Stimulated activated CD8-positive, alpha-beta memory T cell treated with anti-CD3 and anti-CD28 coated beads, Interleukin-12 subunit alpha, Interleukin-12 subunit beta, amount 100 ng/mL, for 24 hours (primary cell): Measurements from ENCODE around the gene CKAP2.
"Not testable (repeated sequence)": the region's sequence is repeated elsewhere in the genome, so short reads cannot be mapped to it uniquely, and the experiment has no call there.

ENCODE experiments used
- DNase-seq: peaks from one replicate; pipeline ENCODE4 v3.0.0-alpha.2; 2020; ENCODE audit errors: extremely low read depth

The CKAP2 gene

GRCh38 chr13:52451135-52451804, 4.0 kb upstream of the CKAP2 start:
- no peak for DNase-seq

- DNase-seq, result no peak
Measured at GRCh38 chr13:52452470-52452869, 2.8 kb upstream of the CKAP2 start.

- DNase-seq, result no peak
Measured at GRCh38 chr13:52454459-52454819, 839 bp upstream of the CKAP2 start.

GRCh38 chr13:52455677-52456041, 381 bp downstream of the CKAP2 start:
- DNase-seq, result peak; percentile 53

- DNase-seq, result no peak
Measured at GRCh38 chr13:52459668-52460067, 4.4 kb downstream of the CKAP2 start.

- DNase-seq, result no peak
Measured at GRCh38 chr13:52461265-52461664, 6.0 kb downstream of the CKAP2 start.

- DNase-seq, result no peak
Measured at GRCh38 chr13:52463526-52463925, 8.2 kb downstream of the CKAP2 start.

- DNase-seq, result not testable (repeated sequence)
Measured at GRCh38 chr13:52468487-52468886, 13.2 kb downstream of the CKAP2 start.

GRCh38 chr13:52480677-52481428, 25.6 kb downstream of the CKAP2 start:
- DNase-seq, result not testable (repeated sequence)

GRCh38 chr13:52487078-52487477, 31.8 kb downstream of the CKAP2 start:
- DNase-seq, result not testable (repeated sequence)

- not testable (repeated sequence) for DNase-seq
Measured at GRCh38 chr13:52488763-52489162, 33.5 kb downstream of the CKAP2 start.

GRCh38 chr13:52491015-52491414, 35.7 kb downstream of the CKAP2 start:
- not testable (repeated sequence) for DNase-seq

- not testable (repeated sequence) for DNase-seq
Measured at GRCh38 chr13:52494241-52494640, 39.0 kb downstream of the CKAP2 start.

- DNase-seq, result not testable (repeated sequence)
Measured at GRCh38 chr13:52497979-52498378, 42.7 kb downstream of the CKAP2 start.

- not testable (repeated sequence) for DNase-seq
Measured at GRCh38 chr13:52502277-52502676, 47.0 kb downstream of the CKAP2 start.

- not testable (repeated sequence) for DNase-seq
Measured at GRCh38 chr13:52505843-52506242, 50.6 kb downstream of the CKAP2 start.

GRCh38 chr13:52509532-52509931, 54.3 kb downstream of the CKAP2 start:
- DNase-seq, result not testable (repeated sequence)

- not testable (repeated sequence) for DNase-seq
Measured at GRCh38 chr13:52510221-52510797, 55.0 kb downstream of the CKAP2 start.

- not testable (repeated sequence) for DNase-seq
Measured at GRCh38 chr13:52511598-52511997, 56.3 kb downstream of the CKAP2 start.

- not testable (repeated sequence) for DNase-seq
Measured at GRCh38 chr13:52513957-52514596, 58.8 kb downstream of the CKAP2 start.

GRCh38 chr13:52523323-52523722, 68.0 kb downstream of the CKAP2 start:
- DNase-seq, result not testable (repeated sequence)
